Skeletal muscle tissue (tissue), 4 donors: ENCODE results near the gene FNDC3B. TPM values are rescaled to one million over a fixed set of nuclear protein-coding genes. Genes with fewer than 3 reads are reported as not detected.

ENCODE experiments used
- H3K27ac ChIP-seq: one replicate; pipeline ENCODE4 v1.7.0; 2013; ENCODE audit warnings: mild to moderate bottlenecking, low read depth, low read length, inconsistent platforms
- H3K27me3 ChIP-seq, 3 donors: one replicate each; pipeline ENCODE4 v1.7.0; 2013; ENCODE audit warnings: low read length in 3 of 3; ENCODE audit not compliant: control insufficient read depth in 3 of 3, insufficient read depth in 3 of 3
- H3K36me3 ChIP-seq, 3 donors: one replicate each; pipeline ENCODE4 v1.7.0; 2013; ENCODE audit warnings: low read length in 3 of 3; ENCODE audit not compliant: control insufficient read depth in 3 of 3, insufficient read depth in 3 of 3
- H3K4me1 ChIP-seq, 3 donors: one replicate each; pipeline ENCODE4 v1.7.0; 2013; ENCODE audit warnings: low read length in 3 of 3, mild to moderate bottlenecking in 3 of 3; ENCODE audit not compliant: control insufficient read depth in 3 of 3, insufficient read depth in 3 of 3
- H3K4me3 ChIP-seq, 3 donors: one replicate each; pipeline ENCODE4 v1.7.0; 2013; ENCODE audit warnings: low read length in 3 of 3
- H3K9ac ChIP-seq, 3 donors: one replicate each; pipeline ENCODE4 v1.7.0; 2013; ENCODE audit warnings: low read length in 3 of 3, mild to moderate bottlenecking in 3 of 3, moderate library complexity in 2 of 3, low read depth in 1 of 3
- H3K9me3 ChIP-seq, 3 donors: one replicate each; pipeline ENCODE4 v1.7.0; 2013; ENCODE audit warnings: low read length in 3 of 3; ENCODE audit not compliant: control insufficient read depth in 3 of 3
- total RNA-seq: library from RNA; depleted of rRNA; stranded (reverse); fragments of >200 nt; gene quantifications from one replicate; pipeline ENCODE4 v1.2.3, GENCODE V29; 2014
- donor health status: Osteomylitis.

FNDC3B gene
- total RNA-seq, 1 donor from 2014 or later, result 140 TPM

DNA sequence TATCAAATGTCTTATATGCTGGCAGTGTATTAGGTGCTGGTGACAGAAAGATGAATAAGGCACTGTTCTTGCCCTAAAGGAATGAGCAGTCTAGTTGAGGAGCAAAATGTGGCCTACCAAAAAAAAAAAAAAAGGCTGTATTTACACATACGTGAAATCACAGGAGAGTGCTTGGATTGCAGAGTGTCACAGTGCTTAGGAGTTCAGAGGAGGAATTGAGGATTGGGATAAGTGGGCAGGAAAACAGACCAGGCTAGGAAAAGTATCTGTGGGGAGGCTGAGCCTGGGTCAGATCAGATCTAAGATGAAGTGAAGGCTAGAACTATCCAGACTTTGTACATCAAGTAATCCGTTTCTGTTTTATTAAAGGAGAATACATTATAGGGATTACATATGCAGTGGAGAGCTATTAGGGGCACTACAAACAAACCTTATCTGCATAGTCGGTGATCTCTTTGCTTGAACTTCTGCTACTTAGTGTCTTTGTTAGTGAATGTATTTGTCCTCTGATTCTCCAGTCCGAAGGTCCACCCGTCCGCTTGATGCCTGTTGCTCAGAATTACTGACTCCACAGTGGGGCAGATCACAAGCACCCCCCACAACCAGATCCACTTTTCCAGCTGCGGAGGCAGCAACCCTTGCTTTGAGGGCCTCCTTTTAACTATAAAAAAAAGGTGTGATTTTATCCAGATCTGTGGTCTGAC lies 80.0 kb downstream of the FNDC3B start:
- H3K36me3 ChIP-seq, result peaks cover 4 to 12% (median 10%) of the 10 kb centered on the region in 3 donors
- H3K4me3 ChIP-seq, result no peak overlapping the region
- peaks cover 0 to 2% (median 0%) of the 10 kb centered on the region in 3 donors for H3K4me1 ChIP-seq
- no peaks in the 10 kb centered on the region for H3K9me3 ChIP-seq
- no peaks in the 10 kb centered on the region for H3K27me3 ChIP-seq
- H3K9ac ChIP-seq, result no peak overlapping the region
- no peak overlapping the region for H3K27ac ChIP-seq

DNA sequence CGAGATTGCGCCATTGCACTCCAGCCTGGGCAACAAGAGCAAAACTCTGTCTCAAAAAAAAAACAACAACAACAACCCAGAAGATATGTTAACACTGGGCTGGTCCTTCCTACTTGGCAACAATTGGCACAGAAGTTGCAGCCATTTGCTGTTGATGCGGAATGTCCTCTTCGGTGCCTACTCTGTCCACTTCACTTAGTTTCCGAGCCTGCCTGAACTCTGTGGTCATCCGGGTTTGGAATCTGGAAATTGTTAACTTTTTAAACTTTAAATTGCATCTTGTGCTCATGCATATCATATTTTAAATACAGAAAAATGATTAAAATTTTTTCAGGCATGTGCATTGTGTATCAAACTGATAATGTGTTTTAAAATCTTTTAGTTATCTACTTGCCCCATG lies 81.5 kb downstream of the FNDC3B start:
- H3K27ac ChIP-seq, result no peak overlapping the region
- H3K27me3 ChIP-seq, result no peaks in the 10 kb centered on the region
- peaks cover 0 to 1% (median 0%) of the 10 kb centered on the region in 3 donors for H3K36me3 ChIP-seq
- no peak overlapping the region for H3K9ac ChIP-seq
- no peak overlapping the region for H3K4me3 ChIP-seq
- H3K4me1 ChIP-seq, result peaks cover 11 to 16% (median 14%) of the 10 kb centered on the region in 3 donors
- no peaks in the 10 kb centered on the region for H3K9me3 ChIP-seq

DNA sequence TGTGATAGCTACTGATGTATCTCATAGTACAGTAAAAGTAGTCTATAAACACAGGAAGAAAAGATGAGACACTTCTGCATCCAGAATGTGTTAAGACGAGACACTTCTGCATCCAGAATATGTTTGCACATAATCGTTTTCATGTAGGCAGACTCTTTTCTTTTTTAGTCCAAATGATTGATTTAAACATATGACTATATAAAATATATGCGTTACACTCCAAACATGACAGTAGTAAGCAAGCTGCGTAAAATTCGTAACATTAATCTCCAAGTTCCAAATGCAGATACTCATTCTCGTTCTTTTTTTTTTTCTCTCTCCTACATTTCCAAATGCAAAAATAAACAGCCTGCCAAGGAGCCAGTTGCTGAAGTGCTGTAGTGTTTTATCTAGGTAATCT lies 82.6 kb downstream of the FNDC3B start:
- no peaks in the 10 kb centered on the region for H3K9me3 ChIP-seq

DNA sequence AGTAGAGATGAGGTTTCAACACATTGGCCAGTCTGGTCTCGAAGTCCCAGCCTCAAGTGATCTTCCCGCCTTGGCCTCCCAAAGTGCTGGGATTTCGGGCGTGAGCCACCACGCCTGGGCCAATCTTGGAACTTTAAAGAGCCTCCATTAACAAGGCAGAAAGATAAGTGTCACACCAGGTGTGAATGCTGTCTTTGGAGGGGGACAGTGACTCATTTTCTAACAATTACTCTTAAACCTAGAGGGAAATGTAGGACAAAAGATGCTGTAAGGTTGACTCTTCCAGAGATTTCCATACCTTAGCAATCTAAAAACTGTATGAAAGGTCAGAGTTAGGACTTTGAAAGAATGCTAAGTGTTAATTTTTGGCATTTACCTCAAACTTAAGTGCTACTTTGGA lies 84.9 kb downstream of the FNDC3B start:
- H3K9me3 ChIP-seq, result no peaks in the 10 kb centered on the region
- H3K4me1 ChIP-seq, result peaks cover 22 to 44% (median 35%) of the 10 kb centered on the region in 3 donors
- no peaks in the 10 kb centered on the region for H3K27me3 ChIP-seq
- H3K27ac ChIP-seq, result no peak overlapping the region
- no peak overlapping the region for H3K9ac ChIP-seq
- no peak overlapping the region for H3K4me3 ChIP-seq
- H3K36me3 ChIP-seq, result peaks cover 0 to under 1% (median 0%) of the 10 kb centered on the region in 3 donors

More for the DNA sequence above, 82.6 kb downstream of the FNDC3B start:
- Histone ChIP-seq H3K27ac (no peak overlapping the region), H3K4me1 (peaks cover 16 to 27% (median 24%) of the 10 kb centered on the region in 3 donors), H3K36me3 (peaks cover 0 to 1% (median 0%) of the 10 kb centered on the region in 3 donors), H3K4me3 (no peak overlapping the region), H3K9ac (no peak overlapping the region), H3K27me3 (no peaks in the 10 kb centered on the region)

DNA sequence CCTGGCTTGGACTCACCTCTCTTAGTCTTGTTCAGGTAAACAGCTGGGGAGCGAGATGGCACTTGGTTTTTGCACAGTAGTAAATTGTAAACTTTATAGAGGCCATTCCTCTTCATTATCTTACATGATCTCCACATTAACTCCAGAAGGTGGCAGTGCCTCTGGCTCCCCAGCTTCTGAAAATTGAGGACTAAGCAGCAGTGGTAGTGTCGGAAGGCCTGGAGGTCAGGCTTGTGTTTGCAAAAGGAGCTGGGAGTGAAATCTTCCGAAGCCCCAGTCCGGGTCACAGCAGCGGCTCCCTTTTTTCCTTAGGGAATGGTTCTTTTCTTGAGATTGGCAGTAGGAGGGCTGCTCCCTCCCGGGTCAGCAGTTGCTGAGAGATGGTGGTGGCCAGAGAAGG lies 85.7 kb downstream of the FNDC3B start:
- Histone ChIP-seq H3K36me3 (no peaks in the 10 kb centered on the region), H3K4me1 (peaks cover 26 to 51% (median 39%) of the 10 kb centered on the region in 3 donors), H3K9ac (no peak overlapping the region), H3K9me3 (no peaks in the 10 kb centered on the region), H3K27me3 (no peaks in the 10 kb centered on the region), H3K4me3 (no peak overlapping the region), H3K27ac (peak overlapping the region; percentile 82)

DNA sequence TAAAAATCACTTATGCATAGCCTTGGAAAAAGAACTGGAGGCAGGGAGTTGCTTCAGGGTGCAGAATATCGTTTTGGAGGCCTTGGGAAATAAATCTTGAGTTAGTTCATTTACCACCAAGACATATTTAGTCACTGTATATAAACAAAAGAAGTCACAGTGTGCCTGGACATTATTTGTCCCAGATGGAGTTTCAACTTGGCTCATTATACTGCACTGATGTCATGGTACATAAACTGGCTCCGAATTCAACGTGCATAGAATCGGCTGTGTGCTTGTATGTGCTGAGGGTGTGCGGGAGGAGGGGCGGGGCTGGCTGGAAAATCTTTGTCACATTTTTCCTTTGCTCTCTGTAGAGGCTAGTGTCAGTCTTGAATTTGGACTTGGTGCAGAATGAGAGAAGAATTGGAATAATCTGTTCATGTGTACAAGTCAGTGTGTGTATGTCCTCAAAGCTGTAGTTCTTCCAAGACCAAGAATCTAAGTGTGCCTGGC lies 86.6 kb downstream of the FNDC3B start:
- peak overlapping the region in 1 of 3 donors; percentile 34 for H3K4me3 ChIP-seq
- H3K36me3 ChIP-seq, result no peaks in the 10 kb centered on the region
- H3K9me3 ChIP-seq, result no peaks in the 10 kb centered on the region
- peak overlapping the region; percentile 2 to 46 (median 22) for H3K9ac ChIP-seq
- H3K4me1 ChIP-seq, result peaks cover 32 to 56% (median 47%) of the 10 kb centered on the region in 3 donors
- peak overlapping the region; percentile 82 for H3K27ac ChIP-seq
- no peaks in the 10 kb centered on the region for H3K27me3 ChIP-seq

DNA sequence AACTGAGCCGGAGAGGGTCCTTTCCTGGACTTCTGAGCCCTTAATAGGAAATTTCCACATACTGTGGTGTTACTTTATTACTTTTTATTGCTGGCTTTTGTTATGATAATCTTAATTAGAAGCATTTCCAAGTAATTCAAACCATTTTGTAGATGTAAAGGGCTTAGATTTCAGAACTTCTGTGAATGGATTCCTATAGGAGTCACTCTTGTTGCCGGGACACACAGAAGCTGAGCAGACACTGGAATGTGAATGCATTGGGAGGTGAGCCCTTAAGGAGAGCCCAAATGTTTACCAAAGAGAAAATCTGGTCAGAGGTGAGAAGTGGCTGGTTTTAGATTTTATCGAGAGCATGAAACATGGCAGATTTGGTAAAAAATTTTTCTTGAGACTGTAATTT lies 87.4 kb downstream of the FNDC3B start:
- Histone ChIP-seq H3K4me3 (no peak overlapping the region), H3K27me3 (no peaks in the 10 kb centered on the region), H3K36me3 (no peaks in the 10 kb centered on the region), H3K9me3 (no peaks in the 10 kb centered on the region), H3K9ac (peak overlapping the region in 2 of 3 donors; percentile 2 to 46), H3K27ac (peak overlapping the region; percentile 82), H3K4me1 (peaks cover 32 to 56% (median 47%) of the 10 kb centered on the region in 3 donors)

DNA sequence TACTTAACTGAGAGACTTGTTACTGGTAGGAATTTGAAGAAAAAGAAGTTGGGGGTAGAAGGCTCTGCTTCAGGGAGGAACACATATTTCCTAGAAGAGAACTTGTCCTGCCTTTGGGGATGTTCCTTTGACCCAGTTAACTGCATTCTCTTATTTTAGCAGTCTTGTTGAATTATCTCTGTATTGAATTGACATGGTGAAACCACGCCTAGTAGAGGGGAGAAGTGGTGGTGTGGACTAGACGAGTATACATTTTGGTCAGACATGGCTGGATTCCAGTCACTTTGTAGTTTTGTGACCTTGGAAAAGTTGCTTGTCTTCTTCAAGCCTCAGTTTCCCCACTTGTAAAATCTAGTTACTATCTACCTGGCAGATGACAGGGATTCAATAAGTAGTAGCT lies 87.8 kb downstream of the FNDC3B start:
- no peaks in the 10 kb centered on the region for H3K36me3 ChIP-seq
- H3K4me3 ChIP-seq, result no peak overlapping the region
- no peaks in the 10 kb centered on the region for H3K27me3 ChIP-seq
- peaks cover 32 to 59% (median 47%) of the 10 kb centered on the region in 3 donors for H3K4me1 ChIP-seq
- peak overlapping the region; percentile 82 for H3K27ac ChIP-seq
- H3K9ac ChIP-seq, result no peak overlapping the region
- no peaks in the 10 kb centered on the region for H3K9me3 ChIP-seq

DNA sequence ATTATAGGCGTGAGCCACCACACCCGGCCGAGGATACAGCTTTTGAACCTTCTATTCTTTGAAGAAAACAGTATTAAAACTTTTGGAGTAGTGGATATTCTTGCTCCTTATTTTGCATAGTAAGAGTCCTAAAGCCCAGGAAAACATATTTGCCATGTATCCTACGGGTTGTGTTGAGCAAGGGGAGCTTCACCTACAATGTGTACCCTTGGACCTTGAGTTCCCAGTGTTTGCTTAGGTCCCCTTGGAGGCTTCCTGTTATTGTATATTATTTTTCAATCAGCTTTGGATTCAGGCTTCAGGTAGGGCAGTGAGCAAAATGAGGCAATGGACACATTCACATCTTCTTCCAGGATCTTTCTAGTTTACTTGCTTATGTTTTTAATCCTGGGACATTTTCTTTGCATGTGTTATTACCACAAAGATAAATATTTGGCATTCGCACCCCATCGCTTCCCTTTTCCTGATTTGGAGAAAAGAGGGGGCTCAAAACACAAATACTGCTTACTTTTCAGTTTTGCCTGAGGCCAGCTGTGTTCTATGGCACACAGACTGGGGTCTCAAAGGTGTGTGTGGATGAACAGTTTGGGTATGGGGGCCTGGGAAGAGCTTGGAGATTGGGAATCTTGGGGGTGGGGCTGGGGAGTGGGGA lies 88.7 kb downstream of the FNDC3B start:
- Histone ChIP-seq H3K9ac (no peak overlapping the region), H3K4me1 (peaks cover 32 to 60% (median 47%) of the 10 kb centered on the region in 3 donors), H3K36me3 (no peaks in the 10 kb centered on the region), H3K4me3 (no peak overlapping the region), H3K27ac (peak overlapping the region; percentile 99), H3K9me3 (no peaks in the 10 kb centered on the region), H3K27me3 (no peaks in the 10 kb centered on the region)

DNA sequence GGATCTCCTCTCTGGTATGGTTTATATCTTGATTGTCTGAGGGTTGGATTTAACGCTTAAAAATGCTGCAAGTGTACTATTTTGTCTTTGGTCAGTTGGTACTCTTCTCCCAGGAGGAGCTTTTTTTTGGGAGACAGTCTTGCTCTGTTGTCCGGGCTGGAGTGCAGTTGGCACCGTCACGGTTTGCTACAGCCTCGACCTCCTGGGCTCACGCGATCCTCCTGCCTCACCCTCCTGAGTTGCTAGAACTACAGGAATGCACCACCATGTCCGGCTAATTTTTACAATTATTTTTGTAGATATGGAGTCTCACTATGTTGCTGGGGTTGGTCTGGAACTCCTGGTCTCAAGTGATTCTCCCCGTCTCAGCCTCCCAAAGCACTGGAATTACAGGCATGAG lies 89.5 kb downstream of the FNDC3B start:
- peak overlapping the region in 1 of 3 donors; percentile 7 for H3K4me3 ChIP-seq
- H3K27ac ChIP-seq, result peak overlapping the region; percentile 99
- peaks cover 0 to 2% (median 0%) of the 10 kb centered on the region in 3 donors for H3K36me3 ChIP-seq
- peaks cover 33 to 62% (median 48%) of the 10 kb centered on the region in 3 donors for H3K4me1 ChIP-seq
- H3K9ac ChIP-seq, result no peak overlapping the region
- H3K27me3 ChIP-seq, result no peaks in the 10 kb centered on the region
- H3K9me3 ChIP-seq, result no peaks in the 10 kb centered on the region
